ENCODE data around the gene SCARB1.

Gene SCARB1

DNA sequence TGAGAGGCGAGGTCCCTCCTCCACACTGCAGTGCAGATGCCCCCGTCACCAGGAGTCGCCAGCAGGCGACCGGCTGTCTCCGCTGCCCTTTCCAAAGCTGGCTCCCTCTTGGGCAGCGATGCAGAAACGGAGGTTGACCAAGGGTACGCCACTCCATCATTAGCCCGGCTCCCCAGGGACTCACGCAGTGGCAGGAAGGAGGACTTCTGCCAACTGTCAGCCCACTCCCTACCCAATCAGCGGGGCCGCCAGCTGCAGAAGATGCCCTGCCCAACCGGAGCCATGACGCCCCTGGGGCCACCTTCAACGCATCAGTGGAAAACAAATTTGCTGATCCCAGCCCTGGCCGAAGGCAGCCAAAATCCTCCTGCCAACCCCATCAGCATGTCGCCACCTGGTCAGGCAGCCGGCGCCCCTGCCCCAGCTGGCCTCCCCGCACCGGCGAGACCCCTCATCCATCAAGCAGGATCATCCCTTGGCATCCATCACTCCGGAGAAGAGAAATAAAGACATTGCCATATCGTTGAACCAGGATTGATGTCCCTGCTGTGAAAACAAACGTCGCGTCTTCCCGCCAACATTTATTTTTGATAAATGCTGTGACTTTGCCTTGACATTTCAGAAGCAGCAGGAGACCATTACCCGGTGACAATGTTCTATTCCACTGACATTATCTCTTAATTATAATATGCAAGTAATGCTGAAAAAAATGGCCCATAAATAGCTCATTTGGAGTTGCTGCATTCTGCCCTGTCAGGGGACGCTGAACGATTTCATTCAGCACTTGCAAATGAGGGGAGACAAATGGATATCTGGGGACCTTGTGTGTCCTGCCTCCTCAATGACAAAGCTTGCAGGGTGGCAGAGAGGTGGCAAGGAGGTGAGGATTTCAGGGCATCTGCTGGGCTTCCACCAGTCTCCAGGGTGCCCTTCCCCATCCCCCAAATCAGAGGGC lies 105.1 kb downstream of the SCARB1 start:
- Histone ChIP-seq H3F3A (ENCODE audit: insufficient read depth, low read length) (peaks cover 11% of the 10 kb centered on the region), H3K79me2 (ENCODE audit: low read length) (no peaks in the 10 kb centered on the region), H3K27ac (ENCODE audit: low read length) (no peak overlapping the region), H3K4me3 (ENCODE audit: low read length) (no peak overlapping the region), H3K9me2 (replicated peaks; ENCODE audit: insufficient read depth, low read length) (no peaks in the 10 kb centered on the region), H3K27me3 (replicated peaks; ENCODE audit: insufficient read depth, low read length) (no peaks in the 10 kb centered on the region), H2AFZ (ENCODE audit: low read length) (no peak overlapping the region), H3K36me3 (replicated peaks; ENCODE audit: insufficient read depth, low read length) (no peaks in the 10 kb centered on the region), H3K9me3 (replicated peaks; ENCODE audit: insufficient read depth, low read length) (no peaks in the 10 kb centered on the region), H4K20me1 (ENCODE audit: insufficient read depth, low read length) (no peaks in the 10 kb centered on the region), H3K4me2 (ENCODE audit: low read depth, low read length) (no peak overlapping the region), H3K4me1 (ENCODE audit: low read length) (peaks cover 16% of the 10 kb centered on the region), H3K9ac (ENCODE audit: low read length) (no peak overlapping the region)
- DNase-seq = no peak
- TF ChIP-seq EZH2phosphoT487 (IDR thresholded peaks at IDR 0.05; ENCODE audit: low read length) = no peak
- no peak for TF ChIP-seq EZH2 (optimal IDR thresholded peaks at IDR 0.05; ENCODE audit: low read depth, low read length)
- TF ChIP-seq, protein P1, sequence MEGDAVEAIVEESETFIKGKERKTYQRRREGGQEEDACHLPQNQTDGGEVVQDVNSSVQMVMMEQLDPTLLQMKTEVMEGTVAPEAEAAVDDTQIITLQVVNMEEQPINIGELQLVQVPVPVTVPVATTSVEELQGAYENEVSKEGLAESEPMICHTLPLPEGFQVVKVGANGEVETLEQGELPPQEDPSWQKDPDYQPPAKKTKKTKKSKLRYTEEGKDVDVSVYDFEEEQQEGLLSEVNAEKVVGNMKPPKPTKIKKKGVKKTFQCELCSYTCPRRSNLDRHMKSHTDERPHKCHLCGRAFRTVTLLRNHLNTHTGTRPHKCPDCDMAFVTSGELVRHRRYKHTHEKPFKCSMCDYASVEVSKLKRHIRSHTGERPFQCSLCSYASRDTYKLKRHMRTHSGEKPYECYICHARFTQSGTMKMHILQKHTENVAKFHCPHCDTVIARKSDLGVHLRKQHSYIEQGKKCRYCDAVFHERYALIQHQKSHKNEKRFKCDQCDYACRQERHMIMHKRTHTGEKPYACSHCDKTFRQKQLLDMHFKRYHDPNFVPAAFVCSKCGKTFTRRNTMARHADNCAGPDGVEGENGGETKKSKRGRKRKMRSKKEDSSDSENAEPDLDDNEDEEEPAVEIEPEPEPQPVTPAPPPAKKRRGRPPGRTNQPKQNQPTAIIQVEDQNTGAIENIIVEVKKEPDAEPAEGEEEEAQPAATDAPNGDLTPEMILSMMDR (IDR thresholded peaks at IDR 0.05; ENCODE audit: low read length) = no peak

DNA sequence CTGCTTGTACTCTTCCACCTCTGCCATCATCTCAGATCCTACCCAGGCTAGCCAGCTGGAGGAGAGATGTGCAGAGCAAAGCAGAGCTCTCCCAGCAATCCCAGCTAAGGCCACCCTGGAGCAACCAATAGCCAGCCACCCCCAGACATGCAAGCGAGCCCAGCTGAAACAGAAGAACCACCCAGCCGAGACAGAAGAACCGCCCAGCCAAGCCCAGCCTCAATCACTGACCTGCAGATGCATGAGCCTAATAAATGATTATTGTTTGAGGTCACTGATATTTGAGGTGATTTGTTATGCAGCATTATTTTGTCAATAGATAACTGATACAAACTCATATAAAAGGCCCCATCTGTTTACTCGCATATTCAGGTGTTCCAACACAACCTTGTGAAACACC lies 106.3 kb downstream of the SCARB1 start:
- no peak for DNase-seq
- Histone ChIP-seq H2AFZ (ENCODE audit: low read length) (no peak overlapping the region), H3K27ac (ENCODE audit: low read length) (no peak overlapping the region), H3F3A (ENCODE audit: insufficient read depth, low read length) (peaks cover 11% of the 10 kb centered on the region), H3K4me3 (ENCODE audit: low read length) (no peak overlapping the region), H3K4me2 (ENCODE audit: low read depth, low read length) (no peak overlapping the region), H3K9ac (ENCODE audit: low read length) (no peak overlapping the region), H3K9me3 (replicated peaks; ENCODE audit: insufficient read depth, low read length) (no peaks in the 10 kb centered on the region), H3K79me2 (ENCODE audit: low read length) (no peaks in the 10 kb centered on the region), H4K20me1 (ENCODE audit: insufficient read depth, low read length) (no peaks in the 10 kb centered on the region), H3K9me2 (replicated peaks; ENCODE audit: insufficient read depth, low read length) (no peaks in the 10 kb centered on the region), H3K27me3 (replicated peaks; ENCODE audit: insufficient read depth, low read length) (no peaks in the 10 kb centered on the region), H3K4me1 (ENCODE audit: low read length) (peaks cover 16% of the 10 kb centered on the region), H3K36me3 (replicated peaks; ENCODE audit: insufficient read depth, low read length) (no peaks in the 10 kb centered on the region)
- TF ChIP-seq EZH2phosphoT487 (IDR thresholded peaks at IDR 0.05; ENCODE audit: low read length) (no peak), EZH2 (optimal IDR thresholded peaks at IDR 0.05; ENCODE audit: low read depth, low read length) (no peak)
- TF ChIP-seq, protein P1 (IDR thresholded peaks at IDR 0.05; ENCODE audit: low read length) = no peak

DNA sequence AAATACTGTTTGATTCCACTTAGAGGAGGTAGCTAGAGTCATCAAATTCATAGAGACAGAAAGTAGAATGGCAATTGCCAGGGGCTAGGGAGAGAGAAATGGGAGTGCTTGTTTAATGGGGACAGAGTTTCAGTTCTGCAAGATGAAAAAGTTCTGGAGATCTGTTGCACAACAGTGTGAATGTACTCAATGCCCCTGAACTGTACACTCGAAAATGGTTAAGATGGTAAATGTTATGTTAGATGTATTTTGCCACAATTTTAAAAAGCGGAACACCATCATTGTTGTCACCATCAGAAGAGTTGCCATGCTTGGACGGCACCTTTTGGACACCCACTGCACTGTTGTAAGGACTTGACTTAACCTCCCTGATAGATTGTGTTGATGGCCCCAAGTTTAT lies 106.9 kb downstream of the SCARB1 start:
- Histone ChIP-seq H3K4me2 (ENCODE audit: low read depth, low read length) (no peak overlapping the region), H3K9me3 (replicated peaks; ENCODE audit: insufficient read depth, low read length) (no peaks in the 10 kb centered on the region), H3K27me3 (replicated peaks; ENCODE audit: insufficient read depth, low read length) (no peaks in the 10 kb centered on the region)

More for the DNA sequence above, 106.9 kb downstream of the SCARB1 start:
- DNase-seq = no peak
- H3K9me2 ChIP-seq (replicated peaks; ENCODE audit: insufficient read depth, low read length) = no peaks in the 10 kb centered on the region
- H4K20me1 ChIP-seq (ENCODE audit: insufficient read depth, low read length) = no peaks in the 10 kb centered on the region
- no peaks in the 10 kb centered on the region for H3K36me3 ChIP-seq (replicated peaks; ENCODE audit: insufficient read depth, low read length)
- H3K79me2 ChIP-seq (ENCODE audit: low read length) = no peaks in the 10 kb centered on the region
- no peak overlapping the region for H3K27ac ChIP-seq (ENCODE audit: low read length)
- no peak overlapping the region for H3K9ac ChIP-seq (ENCODE audit: low read length)
- TF ChIP-seq, protein P1 (IDR thresholded peaks at IDR 0.05; ENCODE audit: low read length) = no peak
- TF ChIP-seq EZH2phosphoT487 (IDR thresholded peaks at IDR 0.05; ENCODE audit: low read length) = no peak
- TF ChIP-seq EZH2 (optimal IDR thresholded peaks at IDR 0.05; ENCODE audit: low read depth, low read length) = no peak
- no peak overlapping the region for H3K4me3 ChIP-seq (ENCODE audit: low read length)
- H3F3A ChIP-seq (ENCODE audit: insufficient read depth, low read length) = peaks cover 11% of the 10 kb centered on the region
- H2AFZ ChIP-seq (ENCODE audit: low read length) = no peak overlapping the region
- peaks cover 16% of the 10 kb centered on the region for H3K4me1 ChIP-seq (ENCODE audit: low read length)
